VCaP (cell line): ENCODE results near the gene CCDC167.
"Not testable (repeated sequence)": the region's sequence is repeated elsewhere in the genome, so short reads cannot be mapped to it uniquely, and the experiment has no call there.

ENCODE experiments used
- H3K27ac ChIP-seq: fragments of 450-650 bp; 2 replicates; pipeline ENCODE4 v1.5.1; 2017
- CTCF ChIP-seq: fragments of 450-650 bp; conservative IDR thresholded peaks from 2 replicates; pipeline ENCODE4 v1.5.1; 2017; ENCODE audit warnings: mild to moderate bottlenecking, moderate library complexity

Gene CCDC167

GRCh38 chr6:37507690-37508421 is 8.2 kb upstream of the CCDC167 start:
- no peak for TF ChIP-seq CTCF
- H3K27ac ChIP-seq: no peak overlapping the region

- TF ChIP-seq CTCF: no peak
- H3K27ac ChIP-seq: no peak overlapping the region
Measured at GRCh38 chr6:37507077-37507476, 7.4 kb upstream of the CCDC167 start.

- no peak overlapping the region for H3K27ac ChIP-seq
- TF ChIP-seq CTCF: no peak
Measured at GRCh38 chr6:37506479-37506878, 6.8 kb upstream of the CCDC167 start.

- TF ChIP-seq CTCF: no peak
Measured at GRCh38 chr6:37504024-37504423, 4.3 kb upstream of the CCDC167 start.

GRCh38 chr6:37503309-37503965 is 3.7 kb upstream of the CCDC167 start:
- no peak overlapping the region for H3K27ac ChIP-seq

More at GRCh38 chr6:37504024-37504423, 4.3 kb upstream of the CCDC167 start:
- no peak overlapping the region for H3K27ac ChIP-seq

GRCh38 chr6:37502703-37503291 is 3.1 kb upstream of the CCDC167 start:
- no peak for TF ChIP-seq CTCF
- H3K27ac ChIP-seq: no peak overlapping the region

More at GRCh38 chr6:37503309-37503965, 3.7 kb upstream of the CCDC167 start:
- no peak for TF ChIP-seq CTCF

GRCh38 chr6:37501632-37502491 is 2.2 kb upstream of the CCDC167 start:
- H3K27ac ChIP-seq: no peak overlapping the region
- TF ChIP-seq CTCF: no peak

GRCh38 chr6:37500904-37501303 is 1.2 kb upstream of the CCDC167 start:
- H3K27ac ChIP-seq: not testable (repeated sequence)
